ENCODE measurements around the gene WDR73. TPM values are rescaled to one million over a fixed set of nuclear protein-coding genes. Genes with fewer than 3 reads are reported as not detected.

The WDR73 gene
- 38.4 TPM for total RNA-seq

DNA sequence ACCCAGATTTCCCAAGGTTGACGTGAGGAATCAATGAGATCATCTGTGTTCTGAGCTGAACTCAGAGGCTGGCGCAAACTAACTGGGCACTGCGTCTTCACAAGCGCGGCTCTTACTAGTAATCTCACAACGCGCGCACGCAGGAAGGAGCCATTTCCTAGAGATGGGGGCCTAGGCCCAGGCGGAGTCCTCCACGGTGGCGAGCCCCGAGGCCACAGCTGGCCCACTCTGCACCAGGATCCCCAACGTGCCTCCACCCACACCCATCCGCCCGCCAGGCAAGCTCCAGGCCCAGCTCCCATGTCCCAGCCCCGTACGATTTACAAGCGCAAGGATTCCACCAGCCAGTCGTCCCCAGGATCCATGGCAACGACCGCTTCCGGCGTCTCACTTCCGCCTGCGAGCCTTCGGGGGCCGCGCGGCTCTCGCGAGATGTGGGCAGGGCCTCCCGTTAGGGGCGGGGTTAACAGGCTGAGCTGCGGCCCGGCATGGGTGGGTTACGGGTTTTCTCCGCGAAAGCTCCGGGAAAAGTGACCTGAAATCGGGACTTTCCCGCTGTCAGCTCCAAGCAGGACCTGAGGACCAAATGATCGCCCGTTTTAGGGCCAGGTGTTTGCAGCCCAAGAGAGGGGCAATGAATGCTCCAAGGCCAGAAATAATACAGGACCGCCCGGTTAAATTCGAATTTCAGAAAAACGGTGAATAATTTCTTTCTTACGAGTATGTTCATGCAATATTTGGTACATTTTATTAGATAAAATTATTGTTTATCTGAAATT, at the start of gene WDR73:
WDR73 (minus strand) TSS at position 374 of the 779 bp plus-strand sequence; CDS start at position 365, 9 bp downstream.

DNA sequence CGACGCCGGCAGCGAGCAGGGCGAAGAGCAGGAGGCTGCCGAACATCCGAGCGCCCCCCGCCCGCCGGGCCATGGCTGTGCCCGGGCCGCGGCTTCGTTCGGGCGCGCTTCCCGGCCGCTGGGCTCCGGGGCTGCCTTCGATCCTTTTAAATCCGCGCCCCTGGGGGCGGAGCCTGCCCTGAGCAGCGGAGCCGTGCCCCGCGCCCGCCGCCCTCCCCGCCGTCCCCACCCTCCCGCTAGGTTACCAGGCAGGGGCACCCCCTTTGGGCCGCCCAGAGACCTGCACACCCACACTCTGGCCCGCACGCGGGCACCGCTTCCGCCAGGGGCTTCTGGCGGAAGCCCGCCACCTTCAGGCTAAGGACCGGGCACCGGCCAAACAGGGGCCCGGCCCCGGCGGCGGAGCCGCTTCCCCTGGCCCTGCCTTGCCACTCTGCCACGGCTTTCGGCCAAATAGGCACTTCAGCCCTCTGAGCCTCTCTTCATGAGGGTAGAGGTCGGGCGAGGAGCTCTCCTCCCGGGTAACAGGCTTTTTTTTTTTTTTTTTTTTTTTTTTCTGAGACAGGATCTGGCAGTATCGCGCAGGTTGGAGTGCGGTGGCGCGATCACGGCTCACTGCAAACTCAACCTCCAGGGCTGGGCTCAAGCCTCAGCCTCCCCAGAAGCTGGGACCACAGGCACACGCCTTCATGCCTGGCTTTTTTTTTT, 4.2 kb upstream of the WDR73 start, which contains the start of gene NMB:
NMB (minus strand) TSS at position 120 of the 708 bp plus-strand sequence; CDS start at position 73, 47 bp downstream.

DNA sequence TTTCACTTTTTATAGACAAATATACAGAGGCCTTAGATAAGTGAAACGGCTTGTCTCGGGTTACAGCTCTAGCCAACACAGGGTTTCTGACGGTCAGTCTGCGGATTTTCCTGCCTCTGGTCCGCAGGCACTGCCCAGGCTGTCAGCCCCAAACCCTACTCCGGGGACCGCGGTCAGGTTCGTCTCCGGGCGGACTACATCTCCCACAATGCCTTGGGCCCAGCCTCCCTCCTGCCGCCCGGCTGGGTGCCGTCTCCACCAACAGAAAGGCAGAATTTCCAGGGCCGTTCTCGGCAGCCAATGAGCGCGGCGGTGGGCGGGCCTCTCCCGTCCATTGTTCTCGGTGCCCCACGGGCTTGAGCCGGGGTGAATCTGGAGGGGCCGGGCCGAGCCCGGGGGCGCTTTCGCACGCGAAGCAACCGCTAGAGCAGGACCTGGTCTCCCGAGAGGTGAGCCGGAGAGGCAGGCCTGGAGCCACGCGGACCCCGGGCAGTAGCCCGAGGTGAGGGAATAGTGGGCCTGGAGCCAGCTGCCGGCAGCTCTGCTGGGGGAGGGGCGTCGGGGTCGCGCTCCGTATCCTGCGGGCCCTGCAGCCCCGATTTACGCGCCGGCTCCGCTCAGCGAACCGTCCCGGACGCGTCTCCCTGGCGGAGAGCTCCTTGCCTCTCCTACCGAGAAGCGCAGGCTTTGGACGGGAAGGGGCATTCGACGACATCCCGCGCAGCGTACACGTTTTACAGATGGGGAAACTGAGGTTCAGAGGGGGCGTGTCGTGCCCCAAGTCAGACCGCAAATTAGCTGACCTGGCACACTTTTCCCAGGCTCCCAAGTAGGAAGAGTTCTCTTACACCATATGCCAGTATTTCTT, 53.2 kb downstream of the WDR73 start, which contains the start of gene ZSCAN2:
ZSCAN2 (plus strand) TSS at position 323 of the 868 bp plus-strand sequence. CDS start 2,919 bp downstream, outside the sequence.

Other genes with a start within 250 kb of the WDR73 start
- gene ZSCAN2, start 53.3 kb downstream of the WDR73 start, total RNA-seq, result 33.2 TPM
- gene NMB, start 3.9 kb upstream of the WDR73 start, total RNA-seq, result 5.8 TPM
- gene SEC11A, start 61.9 kb upstream of the WDR73 start, total RNA-seq, result 159 TPM
- gene ZNF592, start 94.3 kb upstream of the WDR73 start, total RNA-seq, result 20.6 TPM
- 20.2 TPM for gene ALPK3, start 163.1 kb upstream of the WDR73 start, total RNA-seq
- 6.6 TPM for gene SLC28A1, start 230.4 kb upstream of the WDR73 start, total RNA-seq